GM12874 (cell line): ENCODE results near the gene SPATA13.

ENCODE experiments used
- TF ChIP-seq, protein P1 (sequence below): IDR thresholded peaks from 2 replicates; pipeline ENCODE4 v1.5.1; 2011; ENCODE audit warnings: low read depth, mild to moderate bottlenecking, control low read depth, low read length, moderate library complexity; ENCODE audit not compliant: insufficient read depth

Gene SPATA13

DNA sequence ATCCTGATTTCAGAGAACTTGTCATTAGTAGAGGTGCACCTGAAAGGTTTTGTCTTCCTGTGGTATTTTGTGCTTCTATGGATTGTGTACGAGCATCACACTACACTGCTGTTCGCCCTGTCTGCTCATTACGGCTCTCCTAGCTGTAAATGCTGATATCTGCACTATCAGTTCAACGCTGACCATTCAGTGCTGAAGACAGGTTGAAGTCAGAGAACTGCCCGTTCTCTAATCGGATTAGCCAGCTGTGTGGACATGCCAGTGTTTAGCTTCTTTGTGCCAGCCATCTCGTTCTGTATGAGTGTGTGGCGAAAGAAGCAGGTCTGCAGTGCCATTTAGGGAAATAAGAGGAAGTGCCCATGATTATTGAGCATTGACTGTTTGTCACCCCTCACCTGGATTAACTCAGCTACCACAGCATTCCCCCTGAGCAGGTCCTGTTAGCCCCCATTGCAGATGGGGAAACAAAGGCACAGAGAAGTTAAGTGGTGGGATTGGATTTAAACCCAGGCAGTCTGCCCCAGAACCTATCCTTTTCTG, 127.3 kb downstream of the SPATA13 start:
- TF ChIP-seq, protein P1, sequence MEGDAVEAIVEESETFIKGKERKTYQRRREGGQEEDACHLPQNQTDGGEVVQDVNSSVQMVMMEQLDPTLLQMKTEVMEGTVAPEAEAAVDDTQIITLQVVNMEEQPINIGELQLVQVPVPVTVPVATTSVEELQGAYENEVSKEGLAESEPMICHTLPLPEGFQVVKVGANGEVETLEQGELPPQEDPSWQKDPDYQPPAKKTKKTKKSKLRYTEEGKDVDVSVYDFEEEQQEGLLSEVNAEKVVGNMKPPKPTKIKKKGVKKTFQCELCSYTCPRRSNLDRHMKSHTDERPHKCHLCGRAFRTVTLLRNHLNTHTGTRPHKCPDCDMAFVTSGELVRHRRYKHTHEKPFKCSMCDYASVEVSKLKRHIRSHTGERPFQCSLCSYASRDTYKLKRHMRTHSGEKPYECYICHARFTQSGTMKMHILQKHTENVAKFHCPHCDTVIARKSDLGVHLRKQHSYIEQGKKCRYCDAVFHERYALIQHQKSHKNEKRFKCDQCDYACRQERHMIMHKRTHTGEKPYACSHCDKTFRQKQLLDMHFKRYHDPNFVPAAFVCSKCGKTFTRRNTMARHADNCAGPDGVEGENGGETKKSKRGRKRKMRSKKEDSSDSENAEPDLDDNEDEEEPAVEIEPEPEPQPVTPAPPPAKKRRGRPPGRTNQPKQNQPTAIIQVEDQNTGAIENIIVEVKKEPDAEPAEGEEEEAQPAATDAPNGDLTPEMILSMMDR: no peak

DNA sequence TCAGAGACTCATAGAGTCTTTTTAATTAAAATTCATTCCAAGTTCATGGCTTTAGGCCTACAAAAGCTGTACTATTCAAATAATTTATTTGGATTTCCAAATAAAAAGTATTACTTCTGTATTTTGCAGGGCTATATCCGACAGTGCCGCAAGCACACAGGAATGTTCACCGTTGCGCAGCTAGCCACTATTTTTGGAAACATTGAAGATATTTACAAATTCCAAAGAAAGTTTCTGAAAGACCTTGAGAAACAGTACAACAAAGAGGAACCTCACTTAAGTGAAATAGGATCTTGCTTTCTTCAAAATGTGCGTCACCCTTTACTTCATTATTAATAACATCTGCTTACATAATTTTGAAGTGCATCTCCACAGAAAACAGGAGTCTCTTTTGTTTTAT, 128.3 kb downstream of the SPATA13 start:
- TF ChIP-seq, protein P1: no peak

DNA sequence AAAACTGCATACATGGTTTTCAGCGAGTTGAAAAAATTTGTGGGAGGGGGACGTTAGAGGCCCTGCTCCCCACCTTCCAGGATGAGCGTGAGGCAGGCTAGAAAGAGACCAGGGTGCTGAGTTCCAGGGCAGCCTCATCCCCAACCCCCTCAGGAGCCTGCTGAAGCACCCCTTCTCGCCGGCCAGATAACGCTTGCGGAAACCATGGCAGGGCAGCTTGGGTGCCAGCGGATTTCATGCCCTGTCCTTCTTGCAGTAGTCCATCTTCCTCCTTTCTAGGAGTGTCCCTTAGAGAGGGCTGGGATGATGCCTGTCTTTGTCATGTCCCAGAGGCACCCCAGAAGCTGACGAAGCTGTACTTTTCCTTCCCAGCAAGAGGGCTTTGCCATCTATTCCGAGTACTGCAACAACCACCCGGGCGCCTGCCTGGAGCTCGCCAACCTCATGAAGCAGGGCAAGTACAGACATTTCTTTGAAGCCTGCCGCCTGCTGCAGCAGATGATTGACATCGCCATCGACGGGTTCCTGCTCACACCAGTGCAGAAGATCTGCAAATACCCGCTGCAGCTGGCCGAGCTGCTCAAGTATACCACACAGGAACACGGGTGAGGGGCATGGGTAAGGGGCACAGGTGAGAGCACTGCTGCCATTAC, 129.9 kb downstream of the SPATA13 start:
- TF ChIP-seq, protein P1: no peak

DNA sequence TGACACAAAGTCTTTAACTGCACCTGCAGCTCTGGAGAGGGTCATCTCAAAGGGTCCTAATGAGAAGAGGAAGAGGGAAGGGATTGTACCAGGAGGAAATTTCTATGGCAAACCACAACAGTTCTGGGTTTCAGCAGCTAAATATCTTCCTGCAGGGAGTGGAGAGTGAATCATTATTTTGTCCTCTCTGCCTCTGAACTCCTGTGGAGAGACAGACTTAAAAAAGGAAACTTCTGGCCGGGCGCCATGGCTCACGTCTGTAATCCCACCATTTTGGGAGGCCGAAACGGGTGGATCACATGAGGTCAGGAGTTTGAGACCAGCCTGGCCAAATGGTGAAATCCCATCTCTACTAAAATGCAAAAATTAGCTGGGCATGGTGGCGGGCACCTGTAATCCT, 132.0 kb downstream of the SPATA13 start:
- TF ChIP-seq, protein P1: no peak

DNA sequence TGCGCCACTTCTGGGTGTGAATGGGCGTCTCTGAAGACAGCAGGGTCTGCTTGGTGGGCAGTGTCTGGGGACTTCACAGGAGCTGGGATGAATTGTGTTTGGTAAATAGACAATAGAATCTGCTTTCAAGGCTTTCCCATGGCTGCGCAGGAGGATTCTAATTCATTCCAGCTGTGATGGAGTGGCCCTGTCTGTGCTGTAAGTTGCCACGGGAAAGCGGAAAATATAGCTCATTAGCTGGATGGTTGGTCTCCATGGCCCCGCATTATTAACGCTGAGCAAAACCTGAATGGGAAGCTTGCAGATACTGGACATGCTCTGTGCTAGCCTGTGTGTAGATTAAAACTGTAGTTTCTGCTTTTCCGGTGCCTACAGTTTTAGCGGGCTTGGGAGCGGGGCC, 133.2 kb downstream of the SPATA13 start:
- TF ChIP-seq, protein P1: no peak

DNA sequence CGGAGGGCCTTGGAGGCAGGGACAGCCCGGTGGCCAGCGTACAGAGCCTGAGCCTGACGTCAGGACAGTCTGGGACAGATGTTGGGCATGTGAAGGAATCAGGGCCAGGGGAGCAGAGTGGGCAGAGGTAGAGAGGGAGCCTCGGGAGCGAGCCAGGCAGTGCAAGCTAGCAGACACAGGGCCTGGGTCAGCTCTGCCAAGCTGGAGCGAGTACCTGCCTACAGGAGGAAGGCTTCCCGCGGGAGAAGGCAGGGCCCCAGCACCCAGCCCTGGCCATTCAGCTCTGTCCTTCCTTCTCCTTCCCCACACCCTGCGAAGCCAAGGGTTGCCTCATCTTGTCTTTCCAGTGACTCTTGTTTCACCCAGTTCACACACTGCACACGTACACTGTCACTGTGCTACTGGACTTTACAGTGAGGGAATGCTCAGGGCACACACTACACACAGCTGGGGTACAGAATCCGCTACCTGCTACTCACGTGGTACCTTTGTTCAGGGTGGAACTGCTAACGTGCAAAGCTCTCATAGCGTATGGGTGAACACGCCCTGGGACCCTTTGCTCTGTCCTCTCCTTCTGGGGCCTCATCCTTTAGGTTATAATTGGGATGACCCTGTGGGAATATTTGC, 139.1 kb downstream of the SPATA13 start:
- TF ChIP-seq, protein P1: no peak

DNA sequence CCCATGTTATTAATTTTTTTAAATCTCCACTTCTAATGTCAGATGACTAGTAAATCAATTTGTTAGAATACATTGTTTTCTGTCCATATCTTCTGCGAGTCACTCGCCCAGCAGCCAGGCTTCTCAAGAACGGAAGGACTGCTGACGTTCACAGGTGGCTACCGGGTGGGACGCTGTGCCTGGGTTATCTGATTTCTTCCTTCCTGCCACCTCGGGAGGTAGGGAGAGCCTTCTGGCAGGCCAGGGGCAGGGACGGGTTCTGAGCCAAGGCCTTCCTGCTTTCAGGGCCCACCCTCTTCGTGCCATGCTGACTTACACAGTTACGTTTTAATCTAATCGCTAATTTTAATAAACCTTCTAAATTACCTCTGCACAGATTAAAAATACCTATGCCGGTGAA, 140.9 kb downstream of the SPATA13 start:
- TF ChIP-seq, protein P1: no peak
